Adrenal gland (tissue), 5 donors: ENCODE measurements around the gene DEPDC4.

Experiments
- CTCF ChIP-seq, 6 experiments: fragments of 450-650 bp in 4 of 6; fragments of 200-600 bp in 2 of 6; sonication (generic) in 1 of 6; IDR thresholded peaks; 1 replicate in 5 of 6; 2 replicates in 1 of 6; pipeline versions ENCODE4 v1.5.1 to v1.8.0; 2016 to 2021; ENCODE audit warnings: antibody characterized with exemption in 6 of 6, mild to moderate bottlenecking in 2 of 6, moderate library complexity in 1 of 6
- POLR2A ChIP-seq, 2 donors: fragments of 450-650 bp; IDR thresholded peaks; one replicate each; pipeline ENCODE4 v1.6.1; 2017; ENCODE audit warnings: antibody characterized with exemption in 2 of 2, mild to moderate bottlenecking in 2 of 2, moderate library complexity in 1 of 2
- donor health status: DM: no; HTN: no; CAD: no.

- TF ChIP-seq CTCF (IDR thresholded peaks at IDR 0.05) (no peak), POLR2A (IDR thresholded peaks at IDR 0.05) (no peak)
Observed at GRCh38 chr12:100265732-100266584, 921 bp downstream of the DEPDC4 start.
